Stimulated activated CD8-positive, alpha-beta memory T cell treated with anti-CD3 and anti-CD28 coated beads, Interleukin-2, amount 100 ng/mL, for 48 hours (primary cell): ENCODE results near the gene ADAP1.

ENCODE experiments used
- DNase-seq, 2 donors: peaks; one replicate each; pipeline ENCODE4 v3.0.0-alpha.2; 2020; ENCODE audit warnings: low read depth in 2 of 2

ADAP1 gene

DNA sequence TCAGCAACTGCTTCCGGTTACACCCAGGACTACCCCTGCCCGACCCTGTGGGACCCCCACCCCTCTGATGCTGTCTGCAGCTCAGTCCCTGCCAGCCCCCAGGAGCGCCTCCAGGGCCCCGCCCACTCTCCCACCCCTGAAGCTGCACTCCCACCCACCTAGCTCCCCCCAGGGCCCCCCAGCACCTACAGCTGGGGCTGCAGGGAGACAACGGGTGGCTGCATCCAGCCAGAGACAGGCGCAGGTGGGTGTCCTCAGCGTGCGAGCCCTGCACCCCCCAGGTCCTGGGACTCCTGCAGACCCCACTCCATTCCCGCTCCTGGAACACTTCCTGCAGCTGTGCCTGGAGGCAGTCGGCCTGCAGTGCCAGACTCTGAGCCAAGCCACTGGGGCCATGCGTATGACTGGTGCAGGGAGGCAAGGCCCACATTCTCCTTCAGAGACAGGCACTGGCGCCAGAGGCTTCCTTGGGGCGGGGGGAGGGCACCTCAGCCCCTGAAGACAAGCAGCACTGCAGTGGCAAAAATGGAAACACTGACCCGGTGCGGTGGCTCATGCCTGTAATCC, 34.6 kb upstream of the ADAP1 start:
- no peak for DNase-seq

- no peak for DNase-seq
Measured at GRCh38 chr7:988426-988911, 34.0 kb upstream of the ADAP1 start.

- no peak for DNase-seq
Measured at GRCh38 chr7:987909-988308, 33.4 kb upstream of the ADAP1 start.

DNA sequence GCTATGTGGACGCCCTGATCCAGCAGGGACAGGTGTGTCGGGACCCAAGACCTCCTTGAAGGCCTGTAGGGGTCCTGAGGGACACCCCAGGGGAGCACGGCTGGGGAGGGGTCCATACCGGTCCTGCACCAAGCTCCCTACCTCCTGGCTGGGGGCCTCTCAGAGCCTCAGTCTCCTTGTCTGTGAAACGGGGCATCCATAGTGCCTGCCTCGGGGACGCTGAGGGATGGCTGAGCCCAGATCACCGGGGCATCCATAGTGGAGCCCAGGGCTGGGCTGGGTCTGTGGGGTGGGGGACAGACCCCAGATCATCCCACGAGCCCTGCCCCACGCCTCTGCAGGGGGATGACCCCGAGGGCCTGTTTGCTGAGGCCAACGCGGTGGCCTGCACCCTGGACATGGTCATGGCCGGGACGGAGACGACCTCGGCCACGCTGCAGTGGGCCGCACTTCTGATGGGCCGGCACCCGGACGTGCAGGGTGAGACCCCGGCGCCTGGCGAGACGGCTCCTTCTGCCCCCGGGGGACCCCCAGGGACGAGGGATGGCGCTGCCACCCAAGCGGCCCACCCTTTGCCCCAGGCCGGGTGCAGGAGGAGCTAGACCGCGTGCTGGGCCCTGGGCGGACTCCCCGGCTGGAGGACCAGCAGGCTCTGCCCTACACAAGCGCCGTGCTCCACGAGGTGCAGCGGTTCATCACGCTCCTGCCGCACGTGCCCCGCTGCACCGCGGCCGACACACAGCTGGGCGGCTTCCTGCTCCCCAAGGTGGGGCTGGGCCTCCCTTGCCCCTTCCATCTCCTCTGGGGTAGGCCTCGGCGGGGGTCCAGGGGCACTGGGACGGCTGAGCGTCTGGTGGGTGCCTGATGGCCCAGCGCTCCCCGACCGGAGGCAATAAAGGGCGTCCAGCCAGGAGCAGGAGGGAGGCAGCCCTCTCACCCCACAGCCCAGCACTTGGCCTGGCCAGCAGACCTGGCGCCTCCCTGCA, 32.6 kb upstream of the ADAP1 start:
- no peak for DNase-seq

GRCh38 chr7:985915-986741, 31.6 kb upstream of the ADAP1 start:
- no peak for DNase-seq

DNA sequence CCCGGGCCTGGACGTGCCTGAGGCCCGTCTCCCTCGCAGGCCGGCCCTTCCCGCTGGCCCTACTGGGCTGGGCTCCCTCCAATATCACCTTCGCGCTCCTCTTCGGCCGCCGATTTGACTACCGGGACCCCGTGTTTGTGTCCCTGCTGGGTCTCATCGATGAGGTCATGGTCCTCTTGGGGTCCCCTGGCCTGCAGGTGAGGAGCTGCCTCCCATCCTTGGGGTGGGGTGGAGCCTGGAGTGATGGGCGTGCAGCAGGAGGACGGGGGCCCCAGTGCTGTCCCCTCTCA, 30.6 kb upstream of the ADAP1 start:
- DNase-seq, result no peak

DNA sequence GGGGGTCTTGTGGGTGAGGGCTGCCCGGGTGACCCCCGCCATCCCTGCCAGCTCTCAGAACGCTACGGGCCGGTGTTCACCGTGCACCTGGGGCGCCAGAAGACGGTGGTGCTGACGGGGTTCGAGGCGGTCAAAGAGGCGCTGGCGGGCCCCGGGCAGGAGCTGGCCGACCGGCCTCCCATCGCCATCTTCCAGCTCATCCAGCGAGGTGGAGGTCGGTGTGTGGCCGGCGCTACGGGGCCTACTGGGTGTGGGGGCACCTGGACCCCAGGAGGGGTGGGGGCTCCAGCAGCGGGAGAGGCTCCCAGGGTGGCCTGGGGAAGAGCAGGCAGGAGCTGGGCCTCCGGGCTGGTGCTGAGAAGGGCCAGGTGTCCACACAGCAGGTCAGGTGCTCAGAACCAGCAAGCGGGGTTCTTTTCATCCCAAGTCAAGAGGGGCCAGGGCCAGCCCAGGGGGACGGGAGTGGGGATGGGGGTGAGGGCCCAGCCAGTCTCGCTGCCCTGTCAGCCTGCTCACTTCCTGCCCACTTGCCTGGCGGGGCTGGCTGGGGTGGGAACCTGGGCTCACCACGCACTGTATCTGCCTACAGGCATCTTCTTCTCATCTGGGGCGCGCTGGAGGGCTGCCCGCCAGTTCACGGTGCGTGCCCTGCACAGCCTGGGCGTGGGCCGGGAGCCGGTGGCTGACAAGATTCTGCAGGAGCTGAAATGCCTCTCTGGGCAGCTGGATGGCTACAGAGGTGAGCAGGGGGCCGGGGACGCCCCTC, 30.1 kb upstream of the ADAP1 start:
- no peak for DNase-seq

- DNase-seq, result no peak
Measured at GRCh38 chr7:983616-984071, 29.2 kb upstream of the ADAP1 start.

DNA sequence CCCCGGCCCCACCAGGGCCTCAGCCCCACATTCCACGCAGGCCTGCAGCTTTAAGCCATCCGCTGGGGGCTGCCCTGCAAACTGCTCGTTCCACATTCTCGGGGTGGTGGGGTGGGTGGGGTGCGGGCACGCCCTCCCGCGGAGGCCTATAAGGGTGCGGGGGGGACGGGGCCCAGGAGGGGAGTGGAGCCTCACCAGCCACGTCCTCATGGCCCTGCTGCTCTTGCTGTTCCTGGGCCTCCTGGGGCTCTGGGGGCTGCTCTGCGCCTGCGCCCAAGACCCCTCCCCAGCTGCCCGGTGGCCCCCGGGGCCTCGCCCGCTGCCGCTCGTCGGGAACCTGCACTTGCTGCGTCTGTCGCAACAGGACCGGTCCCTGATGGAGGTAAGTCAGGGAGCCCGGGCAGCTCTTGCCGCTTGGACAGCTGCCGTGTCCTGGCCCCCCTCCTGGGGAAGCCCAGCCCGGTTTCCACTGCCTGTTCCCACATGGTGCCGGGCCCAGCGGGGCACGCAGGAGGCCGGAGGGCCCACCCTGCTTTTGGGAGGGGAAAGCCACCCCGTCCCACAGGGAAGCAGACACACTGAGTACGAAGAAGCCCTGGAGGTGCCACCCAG, 28.6 kb upstream of the ADAP1 start, which contains the start of gene CYP2W1:
Gene CYP2W1 (plus strand): TSS at position 178 of the 612 bp plus-strand sequence. CDS start 31 bp downstream, at position 209.
- no peak for DNase-seq

- no peak for DNase-seq
Measured at GRCh38 chr7:982511-983003, 28.1 kb upstream of the ADAP1 start.

GRCh38 chr7:981793-982510, 27.5 kb upstream of the ADAP1 start:
- DNase-seq, result no peak

DNA sequence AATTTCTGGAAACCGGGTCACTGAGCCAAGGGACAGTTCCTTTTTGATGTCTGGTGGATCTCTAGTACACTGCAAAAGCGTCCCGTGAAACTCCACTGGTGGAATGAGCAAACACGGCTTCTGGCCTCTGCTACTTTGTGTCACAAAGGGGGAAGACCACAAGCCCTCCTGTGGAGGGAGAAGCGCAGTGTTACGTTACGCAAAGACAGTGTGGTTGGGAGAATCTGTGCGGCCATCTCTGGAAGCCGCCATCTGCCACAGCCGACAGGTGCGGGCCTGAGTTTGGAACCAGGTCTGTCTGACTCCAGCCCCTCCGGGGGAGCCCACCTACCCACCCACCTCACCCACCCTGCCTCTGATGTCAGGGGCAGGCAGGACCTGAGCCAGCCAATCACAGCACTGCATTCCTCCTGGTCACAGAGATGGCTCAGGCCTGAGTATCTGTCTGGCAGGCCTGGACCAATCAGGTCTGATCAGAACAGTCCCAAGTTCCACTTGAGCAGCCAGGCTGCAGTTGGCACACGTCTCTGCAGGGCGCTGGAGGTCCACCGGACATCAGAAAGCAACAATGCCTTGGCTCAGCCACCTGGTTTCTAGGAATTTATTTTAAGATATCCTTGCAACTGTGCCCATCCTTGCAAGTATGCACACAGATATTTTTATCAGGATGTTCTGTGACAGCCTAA, 25.5 kb upstream of the ADAP1 start:
- DNase-seq, result no peak

GRCh38 chr7:979151-979550, 24.7 kb upstream of the ADAP1 start:
- no peak for DNase-seq

DNA sequence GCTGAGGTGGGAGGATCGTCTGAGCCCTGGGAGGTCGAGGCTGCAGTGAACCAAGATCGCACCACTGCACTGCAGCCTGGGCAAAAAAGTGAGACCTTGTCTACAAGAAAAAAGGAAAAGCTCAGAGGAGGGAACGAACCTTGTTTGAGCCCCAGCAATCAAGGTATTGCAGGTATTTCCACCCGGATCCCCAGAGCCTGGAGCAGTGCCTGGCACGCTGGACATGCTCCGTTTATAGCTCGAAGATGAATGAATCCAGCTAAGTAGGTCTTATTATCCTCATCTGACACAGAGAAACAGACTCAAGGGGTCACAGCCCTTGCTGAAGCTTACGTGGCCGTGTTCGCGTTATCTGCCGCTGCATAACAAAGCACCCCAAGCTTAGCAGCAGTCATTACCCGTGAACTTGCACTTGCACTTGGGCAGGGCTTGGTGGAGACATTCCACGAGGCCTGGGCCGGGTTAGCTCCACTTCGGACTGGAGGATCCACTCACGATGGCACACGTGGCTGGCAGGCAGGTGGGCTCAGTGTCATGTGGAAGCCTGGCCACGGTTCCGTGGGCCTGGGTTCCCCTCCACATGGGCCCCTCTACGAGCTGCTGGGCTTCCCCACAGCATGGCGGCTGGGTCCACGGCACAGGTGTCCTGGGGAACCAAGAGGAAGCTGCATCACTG, 24.1 kb upstream of the ADAP1 start:
- DNase-seq, result no peak

DNA sequence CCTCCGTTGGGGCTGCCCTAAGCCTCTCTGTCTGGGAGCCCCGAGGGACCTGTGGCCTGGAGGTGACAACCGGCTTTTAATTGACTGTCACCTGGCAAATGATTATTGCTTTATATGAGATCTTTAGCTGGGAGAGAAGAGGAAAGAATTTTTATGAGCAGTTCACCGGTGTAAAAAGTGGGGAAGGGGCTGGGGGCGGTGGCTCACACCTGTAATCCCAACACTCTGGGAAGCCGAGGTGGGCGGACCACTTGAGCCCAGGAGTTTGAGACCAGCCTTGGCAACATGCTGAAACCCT, 23.5 kb upstream of the ADAP1 start:
- no peak for DNase-seq

GRCh38 chr7:977326-978048, 23.0 kb upstream of the ADAP1 start:
- no peak for DNase-seq

DNA sequence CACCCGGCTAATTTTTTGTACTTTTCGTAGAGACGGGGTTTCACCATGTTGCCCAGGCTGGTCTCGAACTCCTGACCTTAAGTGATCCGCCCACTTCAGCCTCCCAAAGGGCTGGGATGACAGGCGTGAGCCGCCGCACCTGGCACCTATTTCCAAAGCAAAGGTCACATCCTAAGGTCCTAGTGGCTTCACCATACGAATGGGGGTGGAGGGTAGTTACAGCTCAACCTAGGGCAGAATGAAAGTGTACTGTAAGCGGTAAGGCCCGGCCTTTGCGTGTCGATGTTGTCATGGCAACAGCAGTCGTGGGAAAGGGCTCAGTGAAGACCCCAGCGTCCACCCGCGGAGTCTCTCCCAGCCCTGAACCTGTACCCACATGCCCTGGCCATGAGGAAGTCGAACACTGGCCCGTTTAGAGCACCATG, 22.4 kb upstream of the ADAP1 start:
- DNase-seq, result no peak

DNA sequence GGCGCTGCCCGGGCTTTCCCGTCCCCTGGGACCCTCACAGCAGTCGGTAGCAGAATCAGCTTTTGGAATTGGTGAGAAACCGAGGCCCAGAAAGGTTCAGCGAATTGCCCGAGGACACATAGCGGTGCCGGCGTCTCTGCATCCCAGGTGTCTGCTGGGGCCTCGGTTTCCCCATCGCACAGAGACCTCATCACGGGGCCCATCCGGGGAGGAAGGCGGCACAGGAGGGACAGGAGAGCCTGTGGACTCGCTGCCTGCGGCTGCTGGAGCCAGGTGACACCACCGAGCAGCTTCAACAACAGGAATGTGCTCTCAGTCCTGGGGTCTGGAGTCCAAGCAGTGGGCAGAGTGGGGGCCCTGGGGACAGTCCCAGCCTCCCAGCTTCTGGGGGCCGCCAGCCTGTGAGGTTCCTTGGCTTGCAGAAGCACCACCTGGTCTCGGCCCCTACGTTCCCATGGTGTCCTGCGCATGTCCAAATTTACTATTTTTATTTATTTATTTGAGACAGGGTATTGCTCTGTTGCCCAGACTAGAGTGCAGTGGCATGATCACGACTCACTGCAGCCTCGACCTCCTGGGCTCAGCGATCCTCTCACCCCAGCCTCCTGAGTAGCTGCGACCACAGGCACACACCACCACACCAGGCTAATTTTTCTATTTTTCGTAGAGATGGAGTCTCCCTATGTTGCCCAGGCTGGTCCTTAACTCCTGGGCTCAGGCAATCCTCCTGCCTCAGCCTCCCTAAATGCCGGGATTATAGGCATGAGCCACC, 21.4 kb upstream of the ADAP1 start:
- no peak for DNase-seq
